ENCODE data around the gene OR10C1.
"Not testable (repeated sequence)": the region's sequence is repeated elsewhere in the genome, so short reads cannot be mapped to it uniquely, and the experiment has no call there.

The OR10C1 gene

DNA sequence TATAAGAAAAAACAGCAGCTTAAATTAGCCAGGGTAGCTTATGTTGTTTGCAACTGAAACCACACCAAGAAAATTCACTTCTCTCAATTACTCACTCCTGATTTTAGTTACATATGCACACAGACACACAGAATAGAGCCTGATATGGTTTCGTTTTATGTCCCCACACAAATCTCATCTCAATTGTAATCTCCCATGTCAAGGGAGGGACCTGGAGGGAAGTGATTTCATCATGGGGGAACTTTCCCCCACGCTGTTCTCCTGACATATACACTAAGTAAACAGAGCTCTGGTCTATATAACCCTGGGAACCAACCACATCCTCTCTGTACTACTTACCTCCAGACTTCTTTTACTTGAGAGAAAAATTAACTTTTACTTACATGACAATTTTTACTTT, 14.5 kb upstream of the OR10C1 start:
- Histone ChIP-seq H3K4me3 (no peak overlapping the region), H3K27ac (no peak overlapping the region)
- no peak for DNase-seq (ENCODE audit: low spot score)
- TF ChIP-seq, protein P1, sequence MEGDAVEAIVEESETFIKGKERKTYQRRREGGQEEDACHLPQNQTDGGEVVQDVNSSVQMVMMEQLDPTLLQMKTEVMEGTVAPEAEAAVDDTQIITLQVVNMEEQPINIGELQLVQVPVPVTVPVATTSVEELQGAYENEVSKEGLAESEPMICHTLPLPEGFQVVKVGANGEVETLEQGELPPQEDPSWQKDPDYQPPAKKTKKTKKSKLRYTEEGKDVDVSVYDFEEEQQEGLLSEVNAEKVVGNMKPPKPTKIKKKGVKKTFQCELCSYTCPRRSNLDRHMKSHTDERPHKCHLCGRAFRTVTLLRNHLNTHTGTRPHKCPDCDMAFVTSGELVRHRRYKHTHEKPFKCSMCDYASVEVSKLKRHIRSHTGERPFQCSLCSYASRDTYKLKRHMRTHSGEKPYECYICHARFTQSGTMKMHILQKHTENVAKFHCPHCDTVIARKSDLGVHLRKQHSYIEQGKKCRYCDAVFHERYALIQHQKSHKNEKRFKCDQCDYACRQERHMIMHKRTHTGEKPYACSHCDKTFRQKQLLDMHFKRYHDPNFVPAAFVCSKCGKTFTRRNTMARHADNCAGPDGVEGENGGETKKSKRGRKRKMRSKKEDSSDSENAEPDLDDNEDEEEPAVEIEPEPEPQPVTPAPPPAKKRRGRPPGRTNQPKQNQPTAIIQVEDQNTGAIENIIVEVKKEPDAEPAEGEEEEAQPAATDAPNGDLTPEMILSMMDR (IDR thresholded peaks at IDR 0.05) = no peak

DNA sequence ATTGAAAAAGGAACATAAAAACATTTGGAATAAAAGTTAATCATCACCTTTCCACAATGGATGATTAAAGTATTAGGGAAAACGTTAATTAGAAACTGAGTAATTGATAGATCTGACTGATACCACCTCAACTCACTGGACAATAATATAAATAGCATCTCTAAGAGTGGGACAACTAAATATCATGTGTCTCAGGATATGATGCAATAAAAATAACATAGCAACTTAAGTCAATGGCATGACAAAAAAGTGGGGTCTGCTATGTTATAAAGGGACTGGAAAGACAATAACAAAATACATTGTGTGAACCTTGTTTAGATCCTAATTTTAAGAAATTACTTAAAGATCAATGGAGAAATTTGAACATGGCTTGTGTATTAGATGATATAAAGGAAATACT, 14.0 kb upstream of the OR10C1 start:
- TF ChIP-seq, protein P1 (IDR thresholded peaks at IDR 0.05) = no peak
- Histone ChIP-seq H3K27ac (no peak overlapping the region), H3K4me3 (no peak overlapping the region)
- no peak for DNase-seq (ENCODE audit: low spot score)

DNA sequence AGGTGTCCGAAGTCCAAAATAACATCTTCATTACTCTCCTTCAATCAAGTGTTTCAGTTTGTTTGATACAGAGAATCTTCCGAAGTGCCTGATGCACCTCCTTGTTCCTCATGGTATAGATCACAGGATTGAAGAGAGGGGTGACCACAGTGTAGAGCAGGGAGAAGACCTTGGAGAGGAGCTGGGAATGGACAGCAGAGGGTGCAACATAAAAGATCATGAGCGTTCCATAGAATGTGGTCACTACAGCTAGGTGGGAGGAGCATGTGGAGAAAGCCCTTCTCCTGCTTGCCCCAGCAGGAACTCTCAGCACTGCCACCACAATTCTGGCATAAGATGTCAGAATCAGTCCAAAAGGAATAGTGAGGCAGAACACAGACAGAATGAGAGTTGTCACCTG, 12.5 kb upstream of the OR10C1 start:
- TF ChIP-seq, protein P1 (IDR thresholded peaks at IDR 0.05) = no peak
- H3K4me3 ChIP-seq = no peak overlapping the region
- no peak for DNase-seq (ENCODE audit: low spot score)
- no peak overlapping the region for H3K27ac ChIP-seq

DNA sequence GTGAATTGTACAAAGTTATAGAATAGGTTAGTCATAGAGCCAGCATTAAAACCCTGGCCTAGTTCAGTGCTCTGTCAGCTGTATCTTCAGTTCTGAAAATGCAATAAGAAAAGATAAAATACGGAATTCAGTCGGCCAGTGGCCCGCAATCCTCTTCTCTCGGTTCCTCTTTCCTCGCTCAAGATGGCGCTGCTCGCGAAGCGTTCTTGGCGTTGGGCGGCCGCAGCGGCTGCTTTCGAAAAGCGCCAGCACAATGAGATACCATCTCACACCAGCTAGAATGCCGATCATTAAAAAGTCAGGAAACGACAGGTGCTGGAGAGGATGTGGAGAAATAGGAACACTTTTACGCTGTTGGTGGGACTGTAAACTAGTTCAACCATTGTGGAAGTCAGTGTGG, 2.4 kb upstream of the OR10C1 start:
- H3K27ac ChIP-seq; DNase-seq (ENCODE audit: low spot score); H3K4me3 ChIP-seq: not testable (repeated sequence)

DNA sequence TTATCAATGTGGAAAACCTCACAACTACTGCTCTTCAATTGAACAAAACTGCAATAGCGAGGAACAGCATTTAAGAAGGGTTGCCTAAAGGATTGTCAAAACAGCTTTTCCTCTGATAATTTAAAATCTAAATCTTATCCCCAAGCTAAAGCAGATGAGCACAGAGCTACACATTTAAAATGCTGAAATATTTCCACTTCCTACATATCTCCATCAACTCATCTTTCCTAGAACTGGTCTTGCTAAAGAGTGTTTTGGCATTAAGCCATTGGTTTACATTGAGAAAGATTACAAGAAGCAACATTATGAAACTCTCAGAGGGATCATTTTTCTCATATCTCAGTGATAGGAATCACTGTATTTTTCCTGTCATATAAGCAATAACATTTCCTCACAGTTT, 3.6 kb downstream of the OR10C1 start:
- TF ChIP-seq, protein P1 (IDR thresholded peaks at IDR 0.05) = no peak
- no peak overlapping the region for H3K4me3 ChIP-seq
- no peak for DNase-seq (ENCODE audit: low spot score)
- H3K27ac ChIP-seq = no peak overlapping the region

DNA sequence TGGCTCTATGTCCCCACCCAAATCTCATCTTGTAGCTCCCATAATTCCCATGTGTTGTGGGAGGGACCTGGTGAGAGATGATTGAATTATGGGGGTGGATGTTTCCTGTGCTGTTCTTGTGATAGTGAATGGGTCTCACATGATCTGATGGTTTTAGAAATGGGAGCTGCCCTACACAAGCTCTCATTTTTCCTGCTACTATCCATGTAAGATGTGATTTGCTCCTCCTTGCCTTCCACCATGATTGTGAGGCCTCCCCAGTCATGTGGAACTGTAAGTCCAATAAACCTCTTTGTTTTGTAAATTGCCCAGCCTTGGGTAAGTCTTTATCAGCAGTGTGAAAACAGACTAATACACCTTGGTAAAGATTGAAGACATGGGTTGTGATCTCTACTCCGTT, 4.9 kb downstream of the OR10C1 start:
- H3K27ac ChIP-seq; DNase-seq (ENCODE audit: low spot score); H3K4me3 ChIP-seq: not testable (repeated sequence)

DNA sequence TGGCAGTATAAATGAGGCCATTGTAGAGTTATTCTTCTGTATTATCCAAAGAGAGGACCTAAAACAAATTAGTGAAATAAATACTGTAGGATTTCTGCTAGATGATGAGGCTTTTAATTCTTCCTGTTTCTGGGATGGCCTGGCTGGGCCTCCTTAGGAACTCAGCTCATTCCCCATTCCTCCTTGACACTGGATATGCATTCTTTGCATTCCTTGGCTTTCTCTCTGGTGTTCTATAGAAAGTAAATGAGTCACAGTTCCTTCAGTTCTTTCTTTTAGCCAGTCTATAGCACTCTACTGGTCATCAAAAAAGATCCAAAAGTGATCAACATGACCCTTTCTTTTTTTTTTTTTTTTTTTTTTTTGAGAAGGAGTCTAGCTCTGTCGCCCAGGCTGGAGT, 8.6 kb downstream of the OR10C1 start:
- TF ChIP-seq, protein P1 (IDR thresholded peaks at IDR 0.05) = no peak
- no peak overlapping the region for H3K27ac ChIP-seq
- DNase-seq (ENCODE audit: low spot score) = no peak
- no peak overlapping the region for H3K4me3 ChIP-seq

DNA sequence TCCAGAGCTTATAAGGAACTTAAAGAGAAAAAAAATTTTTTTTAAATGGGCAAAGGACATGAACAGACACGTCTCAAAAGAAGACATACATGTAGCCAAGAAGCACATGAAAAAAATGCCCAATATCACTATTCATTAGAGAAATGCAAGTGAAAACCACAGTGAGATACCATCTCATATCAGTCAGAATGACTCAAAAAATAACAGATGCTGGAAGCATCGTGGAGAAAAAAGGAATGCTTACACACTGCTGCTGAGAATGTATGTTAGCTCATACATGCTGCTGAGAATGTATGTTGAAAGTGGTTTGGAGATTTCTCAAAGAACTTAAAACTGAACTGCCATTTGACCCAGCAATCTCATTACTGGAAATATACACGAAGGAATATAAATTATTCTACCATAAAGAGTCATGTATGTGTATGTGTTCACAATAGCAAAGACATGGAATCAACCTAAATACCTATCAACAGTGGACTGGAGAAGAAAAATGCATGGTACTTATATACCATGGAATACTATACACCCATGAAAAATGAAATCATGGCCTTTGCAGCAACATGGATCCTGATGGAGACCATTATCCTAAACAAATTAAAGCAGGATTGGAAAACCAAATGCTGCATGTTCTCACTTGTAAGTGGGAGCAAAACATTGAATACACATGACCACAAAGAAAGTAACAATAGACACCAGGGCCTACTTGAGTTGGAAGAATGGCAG, 12.5 kb downstream of the OR10C1 start:
- no peak overlapping the region for H3K4me3 ChIP-seq
- TF ChIP-seq, protein P1 (IDR thresholded peaks at IDR 0.05) = no peak
- DNase-seq (ENCODE audit: low spot score) = no peak
- no peak overlapping the region for H3K27ac ChIP-seq
